Left ventricle myocardium inferior (tissue), 1 donor: ENCODE measurements around the gene EMID1. TPM values are rescaled to one million over a fixed set of nuclear protein-coding genes. Genes with fewer than 3 reads are reported as not detected.

Source experiments
- DNase-seq: peaks from one replicate; pipeline ENCODE4 v3.0.0-alpha.2; 2020
- H3K27ac ChIP-seq: fragments of 200-600 bp; replicated peaks from 2 replicates; pipeline ENCODE4 v1.8.0; 2021
- H3K27me3 ChIP-seq: fragments of 200-600 bp; 2 replicates; pipeline ENCODE4 v1.8.0; 2021; ENCODE audit warnings: low read depth
- H3K36me3 ChIP-seq: fragments of 200-600 bp; 2 replicates; pipeline ENCODE4 v1.8.0; 2021
- H3K4me1 ChIP-seq: fragments of 200-600 bp; 2 replicates; pipeline ENCODE4 v1.8.0; 2021
- H3K4me3 ChIP-seq: fragments of 200-600 bp; 2 replicates; pipeline ENCODE4 v1.8.0; 2021; ENCODE audit warnings: mild to moderate bottlenecking, moderate library complexity
- H3K9me3 ChIP-seq: fragments of 200-600 bp; replicated peaks from 2 replicates; pipeline ENCODE4 v1.8.0; 2021
- CTCF ChIP-seq: fragments of 200-600 bp; IDR thresholded peaks from 2 replicates; pipeline ENCODE4 v1.8.0; 2021; ENCODE audit warnings: antibody characterized with exemption, mild to moderate bottlenecking, borderline replicate concordance
- intact Hi-C: fragments of 100-400 bp; cut with micrococcal nuclease; formaldehyde crosslinking; loops from one replicate; pipeline ENCODE4 v1.11.0; 2022
- total RNA-seq: library from RNA; stranded (reverse); fragmentation: NEBNext Ultra II Directional; extraction: Animal tissue kit (Norgen Biotek cat#: 25700); gene quantifications from one replicate; pipeline ENCODE4 v1.2.1, GENCODE V29; 2021
- donor health status: DM: no; HTN: yes; CAD: no; lungs with severe emphysema.

EMID1 gene
- total RNA-seq, 1 donor from 2014 or later = 0.74 TPM

GRCh38 chr22:29254286-29254660 lies 48.6 kb downstream of the EMID1 start:
- no peaks in the 10 kb centered on the region for H3K9me3 ChIP-seq
- no peak overlapping the region for H3K4me3 ChIP-seq
- H3K27ac ChIP-seq = no peak overlapping the region
- no peaks in the 10 kb centered on the region for H3K4me1 ChIP-seq
- intact Hi-C loops = no loop called here
- peaks cover 3% of the 10 kb centered on the region for H3K36me3 ChIP-seq
- no peaks in the 10 kb centered on the region for H3K27me3 ChIP-seq
- no peak for TF ChIP-seq CTCF
- no peak for DNase-seq

GRCh38 chr22:29255064-29255621 lies 49.4 kb downstream of the EMID1 start:
- no peaks in the 10 kb centered on the region for H3K9me3 ChIP-seq

GRCh38 chr22:29256606-29257325 lies 51.1 kb downstream of the EMID1 start:
- Histone ChIP-seq H3K4me3 (no peak overlapping the region), H3K9me3 (no peaks in the 10 kb centered on the region), H3K36me3 (peaks cover 20% of the 10 kb centered on the region), H3K4me1 (no peaks in the 10 kb centered on the region), H3K27me3 (no peaks in the 10 kb centered on the region), H3K27ac (no peak overlapping the region)
- intact Hi-C loops = no loop called here
- no peak for TF ChIP-seq CTCF
- no peak for DNase-seq

More at GRCh38 chr22:29255064-29255621, 49.4 kb downstream of the EMID1 start:
- TF ChIP-seq CTCF = no peak
- Histone ChIP-seq H3K27me3 (no peaks in the 10 kb centered on the region), H3K36me3 (peaks cover 11% of the 10 kb centered on the region), H3K27ac (no peak overlapping the region), H3K4me1 (no peaks in the 10 kb centered on the region), H3K4me3 (no peak overlapping the region)
- intact Hi-C loops = no loop called here
- DNase-seq = no peak

- Histone ChIP-seq H3K4me3 (no peak overlapping the region), H3K9me3 (no peaks in the 10 kb centered on the region), H3K27me3 (no peaks in the 10 kb centered on the region), H3K36me3 (peaks cover 20% of the 10 kb centered on the region), H3K4me1 (no peaks in the 10 kb centered on the region), H3K27ac (no peak overlapping the region)
- intact Hi-C loops = no loop called here
- no peak for TF ChIP-seq CTCF
- no peak for DNase-seq
Measured at GRCh38 chr22:29257751-29258181, 52.1 kb downstream of the EMID1 start.

GRCh38 chr22:29258407-29259252 lies 52.9 kb downstream of the EMID1 start:
- no peak for TF ChIP-seq CTCF
- no peaks in the 10 kb centered on the region for H3K9me3 ChIP-seq
- no peak for DNase-seq

More at GRCh38 chr22:29258407-29259252, 52.9 kb downstream of the EMID1 start:
- H3K36me3 ChIP-seq = peaks cover 20% of the 10 kb centered on the region
- H3K27me3 ChIP-seq = no peaks in the 10 kb centered on the region
- intact Hi-C loops = no loop called here
- no peak overlapping the region for H3K4me3 ChIP-seq
- H3K4me1 ChIP-seq = no peaks in the 10 kb centered on the region
- no peak overlapping the region for H3K27ac ChIP-seq
